ENCODE results near the gene PREX1.

DNA sequence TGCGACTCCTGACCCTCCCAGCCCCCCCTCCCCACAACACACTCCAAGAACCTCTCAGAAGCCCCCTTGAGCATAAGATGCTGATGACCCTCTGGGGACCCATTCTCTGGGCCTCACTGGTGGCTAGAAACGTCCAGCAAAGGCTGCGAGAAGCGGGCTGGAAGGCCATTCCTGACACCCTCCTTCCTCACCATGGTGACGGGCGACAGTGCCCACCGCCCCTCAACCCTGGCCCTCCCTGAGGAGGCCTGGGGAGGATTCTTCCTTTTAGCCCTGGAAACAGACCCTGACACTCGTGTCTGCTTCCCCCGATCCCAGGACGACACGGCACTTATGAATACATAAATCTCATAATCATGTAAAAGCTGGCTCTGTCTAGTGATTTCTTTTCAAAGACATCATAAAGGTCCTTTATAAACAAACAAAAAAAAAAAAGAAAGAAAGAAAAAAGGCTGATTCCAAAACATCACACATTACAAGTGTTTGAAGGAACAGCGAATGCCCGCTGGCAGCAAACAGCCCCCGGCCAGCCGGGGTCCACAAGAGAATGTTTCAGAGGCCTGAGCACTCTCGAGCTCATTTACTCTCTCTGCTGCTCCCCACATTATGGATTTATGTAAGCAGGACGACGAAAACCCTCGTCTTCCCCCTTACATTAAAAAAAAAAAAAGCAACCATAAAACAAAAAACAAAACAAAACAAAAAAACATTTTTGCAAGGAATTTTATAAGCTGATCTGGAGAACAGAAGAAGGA is 40.7 kb downstream of the PREX1 start:
- TF ChIP-seq, protein P1, sequence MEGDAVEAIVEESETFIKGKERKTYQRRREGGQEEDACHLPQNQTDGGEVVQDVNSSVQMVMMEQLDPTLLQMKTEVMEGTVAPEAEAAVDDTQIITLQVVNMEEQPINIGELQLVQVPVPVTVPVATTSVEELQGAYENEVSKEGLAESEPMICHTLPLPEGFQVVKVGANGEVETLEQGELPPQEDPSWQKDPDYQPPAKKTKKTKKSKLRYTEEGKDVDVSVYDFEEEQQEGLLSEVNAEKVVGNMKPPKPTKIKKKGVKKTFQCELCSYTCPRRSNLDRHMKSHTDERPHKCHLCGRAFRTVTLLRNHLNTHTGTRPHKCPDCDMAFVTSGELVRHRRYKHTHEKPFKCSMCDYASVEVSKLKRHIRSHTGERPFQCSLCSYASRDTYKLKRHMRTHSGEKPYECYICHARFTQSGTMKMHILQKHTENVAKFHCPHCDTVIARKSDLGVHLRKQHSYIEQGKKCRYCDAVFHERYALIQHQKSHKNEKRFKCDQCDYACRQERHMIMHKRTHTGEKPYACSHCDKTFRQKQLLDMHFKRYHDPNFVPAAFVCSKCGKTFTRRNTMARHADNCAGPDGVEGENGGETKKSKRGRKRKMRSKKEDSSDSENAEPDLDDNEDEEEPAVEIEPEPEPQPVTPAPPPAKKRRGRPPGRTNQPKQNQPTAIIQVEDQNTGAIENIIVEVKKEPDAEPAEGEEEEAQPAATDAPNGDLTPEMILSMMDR (IDR thresholded peaks at IDR 0.05) = no peak
- TF ChIP-seq POLR2A (IDR thresholded peaks at IDR 0.05) = no peak

All from ovary (tissue), 3 donors.